H1 (cell line): ENCODE results near the gene DNAJC21. TPM values are rescaled to one million over a fixed set of nuclear protein-coding genes. Genes with fewer than 3 reads are reported as not detected.

Experiments
- CTCF ChIA-PET: fragments of 300-600 bp; sonication (Branson Sonifier 250); formaldehyde crosslinking; loops from one replicate; lab custom pipeline; 2021; ENCODE audit not compliant: partially characterized antibody; lab: Charles Lee
- POLR2A ChIA-PET: fragments of 300-600 bp; sonication (Branson Sonifier 250); formaldehyde crosslinking; loops from one replicate; lab custom pipeline; 2021; ENCODE audit warnings: inconsistent platforms; ENCODE audit not compliant: partially characterized antibody; lab: Charles Lee
- DNase-seq, 2 experiments: peaks; one replicate each; pipeline versions ENCODE4 v3.0.0 to v3.0.0-alpha.2; 2010 to 2022; ENCODE audit warnings: low spot score in 2 of 2, low read depth in 1 of 2, mixed read lengths in 1 of 2
- FAIRE-seq: peaks from 2 replicates; lab custom pipeline; 2011; peaks lifted over from hg19 to GRCh38; lab: Jason Lieb, UNC
- H2AFZ ChIP-seq: 2 replicates; pipeline ENCODE4 v1.8.1; 2012; ENCODE audit warnings: low read length, inconsistent platforms
- H2AK5ac ChIP-seq: 2 replicates; pipeline ENCODE4 v1.6.1; 2013; ENCODE audit warnings: low read depth, low read length
- H2BK120ac ChIP-seq: replicated peaks from 2 replicates; pipeline ENCODE3; 2013; ENCODE audit warnings: low read depth, low read length, inconsistent platforms
- H2BK12ac ChIP-seq: 2 replicates; pipeline ENCODE4 v1.6.1; 2013; ENCODE audit warnings: low read depth, low read length
- H2BK15ac ChIP-seq: 2 replicates; pipeline ENCODE4 v1.6.1; 2013; ENCODE audit warnings: low read length
- H2BK20ac ChIP-seq: 2 replicates; pipeline ENCODE4 v1.6.1; 2013; ENCODE audit warnings: low read length
- H2BK5ac ChIP-seq: 2 replicates; pipeline ENCODE4 v1.6.1; 2013; ENCODE audit warnings: low read depth, low read length
- H3K14ac ChIP-seq: 2 replicates; pipeline ENCODE4 v1.6.1; 2013; ENCODE audit warnings: inconsistent platforms; ENCODE audit not compliant: insufficient read length
- H3K18ac ChIP-seq: 2 replicates; pipeline ENCODE4 v1.6.1; 2013; ENCODE audit warnings: low read length; ENCODE audit errors: extremely low read depth
- H3K23ac ChIP-seq: 2 replicates; pipeline ENCODE4 v1.6.1; 2013; ENCODE audit warnings: inconsistent platforms; ENCODE audit not compliant: insufficient read length
- H3K23me2 ChIP-seq: 2 replicates; pipeline ENCODE4 v1.6.1; 2013; ENCODE audit warnings: low read depth, low read length
- H3K27ac ChIP-seq: 2 replicates; pipeline ENCODE4 v1.6.1; 2011; ENCODE audit warnings: low read depth, low read length, inconsistent platforms
- H3K27me3 ChIP-seq, 4 experiments: replicated peaks in 1 of 4; 1 replicate in 1 of 4; 2 replicates in 3 of 4; pipeline versions ENCODE4 v1.6.1 to v1.8.1; 2011 to 2013; ENCODE audit warnings: low read length in 3 of 4, mild to moderate bottlenecking in 3 of 4, inconsistent platforms in 2 of 4, mixed read lengths in 2 of 4, moderate library complexity in 1 of 4; ENCODE audit not compliant: control insufficient read depth in 3 of 4, insufficient read depth in 3 of 4; ENCODE audit errors: extremely low read depth in 1 of 4
- H3K36me3 ChIP-seq, 4 experiments: 2 replicates each; pipeline versions ENCODE4 v1.6.1 to v1.8.1; 2011 to 2013; ENCODE audit warnings: mild to moderate bottlenecking in 4 of 4, low read length in 3 of 4, moderate library complexity in 2 of 4, control low read depth in 1 of 4, inconsistent platforms in 1 of 4; ENCODE audit not compliant: insufficient read depth in 4 of 4, control insufficient read depth in 2 of 4
- H3K4ac ChIP-seq: replicated peaks from 2 replicates; pipeline ENCODE3; 2013; ENCODE audit warnings: low read length, low read depth, mixed read lengths, inconsistent platforms; ENCODE audit not compliant: insufficient read length
- H3K4me1 ChIP-seq, 4 experiments: replicated peaks in 1 of 4; 1 replicate in 1 of 4; 2 replicates in 3 of 4; pipeline versions ENCODE4 v1.6.1 to v1.8.1; 2011 to 2013; ENCODE audit warnings: low read length in 3 of 4, inconsistent platforms in 2 of 4, mixed read lengths in 1 of 4; ENCODE audit not compliant: insufficient read depth in 4 of 4, control insufficient read depth in 3 of 4
- H3K4me2 ChIP-seq, 2 experiments: 2 replicates each; pipeline versions ENCODE4 v1.6.1 to v1.8.1; 2011 to 2013; ENCODE audit warnings: low read depth in 2 of 2, low read length in 2 of 2, control low read depth in 1 of 2, inconsistent platforms in 1 of 2, mild to moderate bottlenecking in 1 of 2; ENCODE audit not compliant: insufficient read depth in 1 of 2
- H3K4me3 ChIP-seq, 4 experiments: fragments of 200-600, 300-600 bp in 1 of 4; sonication (generic), shearing (Covaris generic), sonication (Bioruptor Twin) in 1 of 4; 2 replicates each; pipeline versions ENCODE4 v1.5.1 to v1.8.1; 2011 to 2016; ENCODE audit warnings: low read length in 4 of 4, low read depth in 3 of 4, control low read depth in 2 of 4, inconsistent platforms in 2 of 4, mild to moderate bottlenecking in 2 of 4, mixed read lengths in 1 of 4, moderate library complexity in 1 of 4; ENCODE audit not compliant: insufficient read depth in 2 of 4; ENCODE audit errors: extremely low read depth in 1 of 4
- H3K56ac ChIP-seq: replicated peaks from 2 replicates; pipeline ENCODE3; 2013; ENCODE audit warnings: low read depth, mild to moderate bottlenecking, mixed read lengths, low read length, inconsistent platforms; ENCODE audit not compliant: insufficient read length
- H3K79me1 ChIP-seq: 2 replicates; pipeline ENCODE4 v1.6.1; 2013; ENCODE audit warnings: low read depth, low read length, control low read depth
- H3K79me2 ChIP-seq, 2 experiments: 2 replicates each; pipeline versions ENCODE4 v1.6.1 to v1.8.1; 2012 to 2013; ENCODE audit warnings: low read length in 2 of 2, mild to moderate bottlenecking in 2 of 2, inconsistent platforms in 1 of 2; ENCODE audit not compliant: insufficient read depth in 2 of 2, control insufficient read depth in 1 of 2
- H3K9ac ChIP-seq, 4 experiments: replicated peaks in 1 of 4; 1 replicate in 1 of 4; 2 replicates in 3 of 4; pipeline versions ENCODE4 v1.6.1 to v1.8.1; 2011 to 2013; ENCODE audit warnings: low read depth in 3 of 4, low read length in 3 of 4, control low read depth in 2 of 4, mild to moderate bottlenecking in 2 of 4, moderate library complexity in 2 of 4, inconsistent platforms in 1 of 4; ENCODE audit errors: extremely low read depth in 1 of 4
- H3K9me3 ChIP-seq, 2 experiments: 2 replicates each; pipeline versions ENCODE4 v1.6.1 to v1.8.1; 2012 to 2013; ENCODE audit warnings: mild to moderate bottlenecking in 2 of 2, moderate library complexity in 2 of 2, control low read depth in 1 of 2, inconsistent platforms in 1 of 2, low read depth in 1 of 2, low read length in 1 of 2, mixed read lengths in 1 of 2; ENCODE audit not compliant: insufficient read depth in 2 of 2
- H4K20me1 ChIP-seq, 2 experiments: replicated peaks in 1 of 2; 2 replicates each; pipeline versions ENCODE3 to v1.8.1; 2011 to 2013; ENCODE audit warnings: inconsistent platforms in 2 of 2, low read length in 2 of 2, mild to moderate bottlenecking in 1 of 2; ENCODE audit not compliant: insufficient read depth in 2 of 2, control insufficient read depth in 1 of 2
- H4K5ac ChIP-seq: 2 replicates; pipeline ENCODE4 v1.6.1; 2013; ENCODE audit warnings: low read length, low read depth, mixed read lengths, inconsistent platforms; ENCODE audit not compliant: insufficient read length
- H4K8ac ChIP-seq: 2 replicates; pipeline ENCODE4 v1.8.0; 2013; ENCODE audit warnings: mild to moderate bottlenecking, moderate library complexity, low read length, inconsistent platforms; ENCODE audit not compliant: insufficient read depth; ENCODE audit errors: extremely low read depth
- H4K91ac ChIP-seq: replicated peaks from 2 replicates; pipeline ENCODE3; 2013; ENCODE audit warnings: low read length, mixed read lengths, inconsistent platforms; ENCODE audit not compliant: insufficient read length
- ATF2 ChIP-seq: IDR thresholded peaks from 2 replicates; pipeline ENCODE4 v1.6.1; 2012; ENCODE audit warnings: low read length, inconsistent platforms
- BRCA1 ChIP-seq: IDR thresholded peaks from 2 replicates; pipeline ENCODE4 v1.6.1; 2012; ENCODE audit warnings: low read depth, low read length, improper control_type of control experiment
- NRF1 ChIP-seq: IDR thresholded peaks from 2 replicates; pipeline ENCODE4 v1.6.1; 2011; ENCODE audit warnings: mild to moderate bottlenecking, low read depth, low read length, improper control_type of control experiment
- RAD21 ChIP-seq, 2 experiments: IDR thresholded peaks in 1 of 2; conservative IDR thresholded peaks in 1 of 2; 2 replicates each; pipeline ENCODE4 v1.6.1; 2011; ENCODE audit warnings: low read depth in 2 of 2, low read length in 2 of 2, improper control_type of control experiment in 1 of 2, inconsistent platforms in 1 of 2, mild to moderate bottlenecking in 1 of 2, moderate library complexity in 1 of 2
- RBBP5 ChIP-seq: IDR thresholded peaks from 2 replicates; pipeline ENCODE4 v1.7.1; 2012; ENCODE audit warnings: low read depth, mild to moderate bottlenecking, inconsistent platforms, low read length, moderate library complexity, borderline replicate concordance
- SAP30 ChIP-seq: fragments of 300-600 bp; sonication (generic); IDR thresholded peaks from 2 replicates; pipeline ENCODE4 v1.7.1; 2012; ENCODE audit warnings: low read length, moderate library complexity, mild to moderate bottlenecking, inconsistent platforms; ENCODE audit not compliant: insufficient read depth, insufficient replicate concordance
- SRF ChIP-seq: IDR thresholded peaks from 2 replicates; pipeline ENCODE4 v1.6.1; 2011; ENCODE audit warnings: mild to moderate bottlenecking, low read depth, low read length, moderate library complexity
- TEAD4 ChIP-seq: IDR thresholded peaks from 2 replicates; pipeline ENCODE4 v1.6.1; 2012; ENCODE audit warnings: low read depth, low read length, inconsistent platforms, mixed read lengths
- WGBS, 2 experiments: shearing (Covaris generic) in 1 of 2; methylation state at CpG; one replicate each; pipeline versions ENCODE4 v1.1.6 to v1.1.7; 2013 to 2015; ENCODE audit warnings: low lambda C conversion rate in 2 of 2, mixed read lengths in 2 of 2, inconsistent platforms in 1 of 2, low coverage in 1 of 2, missing lambda C conversion rate in 1 of 2; ENCODE audit not compliant: insufficient replicate concordance in 2 of 2, insufficient coverage in 1 of 2, insufficient read length in 1 of 2; ENCODE audit errors: extremely low coverage in 1 of 2, missing lambda C conversion rate in 1 of 2; 5-methylcytosine and 5-hydroxymethylcytosine counted together
- polyA plus RNA-seq, 7 experiments: library from polyadenylated mRNA; depleted of rRNA in 3 of 7; stranded (reverse) in 5 of 7; unstranded in 2 of 7; fragments of >200 nt in 5 of 7; fragments of 200-250 nt in 2 of 7; gene quantifications; 1 replicate in 5 of 7; 2 replicates in 1 of 7; 4 replicates in 1 of 7; pipeline versions ENCODE4 v1.2.1 to v1.2.3, GENCODE V29; 2011 to 2013; ENCODE audit warnings: missing spikeins in 2 of 7, mixed read lengths in 2 of 7
- total RNA-seq: library from RNA; stranded (reverse); fragmentation: NEBNext Ultra II Directional; extraction: Animal tissue kit (Norgen Biotek cat#: 25700); gene quantifications from 2 replicates; pipeline ENCODE4 v1.2.1, GENCODE V29; 2021
- TF ChIP-seq, protein P1 (sequence below), 3 experiments: IDR thresholded peaks; 1 replicate in 2 of 3; 2 replicates in 1 of 3; pipeline versions ENCODE4 v1.5.1 to v1.6.1; 2011; ENCODE audit warnings: low read length in 3 of 3, mild to moderate bottlenecking in 3 of 3, inconsistent platforms in 2 of 3, low read depth in 1 of 3, moderate library complexity in 1 of 3; ENCODE audit not compliant: insufficient read depth in 1 of 3; ENCODE audit errors: control extremely low read depth in 1 of 3

Gene DNAJC21
- total and polyA plus RNA-seq, 2 of the 8 experiments (the other 6 are each of a cell fraction or from before 2014, with no cell fraction given) = 5.1 to 47.5 TPM

DNA sequence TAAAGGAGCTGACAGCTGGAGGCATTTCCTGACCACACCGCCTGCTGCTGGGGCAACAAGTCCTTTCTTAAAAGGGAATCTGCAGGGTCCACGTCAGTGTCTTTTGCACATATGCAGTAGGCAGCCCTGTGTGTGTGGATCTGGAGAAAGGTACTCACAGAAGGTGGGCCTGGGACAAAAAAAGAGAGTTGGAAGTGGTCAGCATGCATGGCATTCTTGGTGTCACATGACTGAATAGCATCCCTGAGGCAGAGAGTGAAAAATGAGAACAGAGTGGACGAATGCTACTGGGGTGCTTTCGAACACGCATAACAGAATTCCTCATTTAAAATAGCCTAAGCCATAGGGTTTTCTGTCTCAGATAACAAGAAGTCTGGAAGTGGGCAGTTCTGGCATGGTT, 47.0 kb downstream of the DNAJC21 start:
- Histone ChIP-seq H2AFZ (no peak overlapping the region), H3K4me3 (no peak overlapping the region), H3K23ac (no peak overlapping the region), H3K9me3 (no peaks in the 10 kb centered on the region), H3K79me1 (no peaks in the 10 kb centered on the region), H3K56ac (no peak overlapping the region), H3K27ac (no peak overlapping the region), H2BK5ac (no peak overlapping the region), H3K23me2 (no peaks in the 10 kb centered on the region), H4K20me1 (no peaks in the 10 kb centered on the region), H3K36me3 (no peaks in the 10 kb centered on the region), H4K5ac (no peak overlapping the region), H3K4ac (no peak overlapping the region), H2AK5ac (no peak overlapping the region), H3K9ac (no peak overlapping the region), H4K8ac (no peak overlapping the region), H2BK120ac (no peak overlapping the region), H3K79me2 (no peaks in the 10 kb centered on the region), H2BK20ac (no peak overlapping the region), H3K4me1 (peaks cover 0 to 3% (median 0%) of the 10 kb centered on the region in 4 experiments; a peak in 2 of 7 replicates), H3K18ac (no peak overlapping the region), H2BK15ac (no peak overlapping the region), H3K27me3 (no peaks in the 10 kb centered on the region), H4K91ac (no peak overlapping the region), H2BK12ac (no peak overlapping the region), H3K14ac (no peak overlapping the region), H3K4me2 (no peak overlapping the region)
- FAIRE-seq (no peak), DNase-seq (no peak)
- TF ChIP-seq, protein P1, sequence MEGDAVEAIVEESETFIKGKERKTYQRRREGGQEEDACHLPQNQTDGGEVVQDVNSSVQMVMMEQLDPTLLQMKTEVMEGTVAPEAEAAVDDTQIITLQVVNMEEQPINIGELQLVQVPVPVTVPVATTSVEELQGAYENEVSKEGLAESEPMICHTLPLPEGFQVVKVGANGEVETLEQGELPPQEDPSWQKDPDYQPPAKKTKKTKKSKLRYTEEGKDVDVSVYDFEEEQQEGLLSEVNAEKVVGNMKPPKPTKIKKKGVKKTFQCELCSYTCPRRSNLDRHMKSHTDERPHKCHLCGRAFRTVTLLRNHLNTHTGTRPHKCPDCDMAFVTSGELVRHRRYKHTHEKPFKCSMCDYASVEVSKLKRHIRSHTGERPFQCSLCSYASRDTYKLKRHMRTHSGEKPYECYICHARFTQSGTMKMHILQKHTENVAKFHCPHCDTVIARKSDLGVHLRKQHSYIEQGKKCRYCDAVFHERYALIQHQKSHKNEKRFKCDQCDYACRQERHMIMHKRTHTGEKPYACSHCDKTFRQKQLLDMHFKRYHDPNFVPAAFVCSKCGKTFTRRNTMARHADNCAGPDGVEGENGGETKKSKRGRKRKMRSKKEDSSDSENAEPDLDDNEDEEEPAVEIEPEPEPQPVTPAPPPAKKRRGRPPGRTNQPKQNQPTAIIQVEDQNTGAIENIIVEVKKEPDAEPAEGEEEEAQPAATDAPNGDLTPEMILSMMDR (IDR thresholded peaks at IDR 0.05; ENCODE audit: control extremely low read depth in 1 of 3, insufficient read depth in 1 of 3, low read depth in 1 of 3, low read length in 3 of 3) = no peak
- TF ChIP-seq TEAD4 (no peak), SRF (no peak), ATF2 (no peak), SAP30 (no peak), BRCA1 (no peak), NRF1 (no peak), RAD21 (IDR thresholded peaks at IDR 0.05 in 1 of 2, conservative IDR thresholded peaks at IDR 0.05 in 1 of 2; ENCODE audit: low read depth in 2 of 2, low read length in 2 of 2) (no peak), RBBP5 (no peak)
- ChIA-PET CTCF (interaction anchor here (0.8 to 1.5 kb wide), 2 partner anchors 18 to 26 kb away, joined by 3 to 4 read pairs; no protein-coding TSS in a partner anchor), POLR2A (no interaction called here)
- WGBS, 2 experiments = 87% methylated on average over 5 of the region's 5 CpGs; no CpG with 5 or more reads in 1 of the 2 experiments
